ENCODE measurements around the gene HOXA1. TPM values are rescaled to one million over a fixed set of nuclear protein-coding genes. Genes with fewer than 3 reads are reported as not detected.

HOXA1 gene
- 1.3 TPM for total RNA-seq
- long read RNA-seq, partial matches to known transcripts: 0 of 2 reads
- long read RNA-seq, other reads (novel, unspliced or antisense): 0 of 2 reads

DNA sequence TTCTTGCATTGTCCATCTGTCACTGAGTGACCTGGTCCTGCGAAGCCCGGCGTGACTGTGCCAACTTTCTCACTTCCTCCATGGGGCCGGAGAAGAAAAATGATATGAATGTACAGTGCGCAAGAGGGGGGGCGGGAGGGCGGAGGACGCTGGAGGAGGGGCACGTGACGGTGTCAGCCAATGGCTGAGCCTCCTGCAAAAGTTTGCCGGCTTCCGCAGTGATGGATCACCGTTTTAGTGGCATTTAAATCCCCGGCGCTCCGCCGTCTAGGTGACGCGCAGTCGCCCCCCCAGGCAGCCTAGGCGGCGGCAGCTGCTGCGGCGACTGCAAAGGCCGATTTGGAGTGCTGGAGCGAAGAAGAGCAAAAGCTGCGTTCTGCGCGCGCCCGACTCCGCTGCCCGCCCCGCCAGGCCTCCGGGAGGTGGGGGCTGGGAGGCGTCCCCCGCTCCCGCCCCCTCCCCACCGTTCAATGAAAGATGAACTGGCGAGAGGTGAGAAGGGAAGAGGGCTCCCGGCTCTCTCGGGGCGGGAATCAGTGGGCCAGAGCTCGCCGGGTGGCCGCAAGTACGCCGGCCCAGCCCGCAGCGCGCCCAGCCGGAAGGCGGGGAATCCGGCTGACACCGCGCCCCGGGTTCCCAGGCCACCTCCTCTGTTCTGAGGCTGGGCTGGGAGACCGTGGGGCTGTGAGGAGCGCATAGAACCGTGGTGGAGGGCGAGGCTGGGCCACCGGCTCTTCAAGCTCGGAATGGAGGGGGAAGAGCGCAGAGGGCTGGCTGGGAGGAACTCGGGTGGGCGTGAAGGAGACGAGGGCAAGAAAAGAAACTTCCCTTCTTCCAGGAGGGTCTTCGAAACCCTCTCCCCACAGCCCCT is at the start of gene HOXA1:
Gene HOXA1, minus strand, starts transcription at position 104 of the 871 bp plus-strand sequence. Its CDS starts 88 bp downstream, at position 16.
- DNase-seq (ENCODE audit: low spot score): peak; percentile 90

DNA sequence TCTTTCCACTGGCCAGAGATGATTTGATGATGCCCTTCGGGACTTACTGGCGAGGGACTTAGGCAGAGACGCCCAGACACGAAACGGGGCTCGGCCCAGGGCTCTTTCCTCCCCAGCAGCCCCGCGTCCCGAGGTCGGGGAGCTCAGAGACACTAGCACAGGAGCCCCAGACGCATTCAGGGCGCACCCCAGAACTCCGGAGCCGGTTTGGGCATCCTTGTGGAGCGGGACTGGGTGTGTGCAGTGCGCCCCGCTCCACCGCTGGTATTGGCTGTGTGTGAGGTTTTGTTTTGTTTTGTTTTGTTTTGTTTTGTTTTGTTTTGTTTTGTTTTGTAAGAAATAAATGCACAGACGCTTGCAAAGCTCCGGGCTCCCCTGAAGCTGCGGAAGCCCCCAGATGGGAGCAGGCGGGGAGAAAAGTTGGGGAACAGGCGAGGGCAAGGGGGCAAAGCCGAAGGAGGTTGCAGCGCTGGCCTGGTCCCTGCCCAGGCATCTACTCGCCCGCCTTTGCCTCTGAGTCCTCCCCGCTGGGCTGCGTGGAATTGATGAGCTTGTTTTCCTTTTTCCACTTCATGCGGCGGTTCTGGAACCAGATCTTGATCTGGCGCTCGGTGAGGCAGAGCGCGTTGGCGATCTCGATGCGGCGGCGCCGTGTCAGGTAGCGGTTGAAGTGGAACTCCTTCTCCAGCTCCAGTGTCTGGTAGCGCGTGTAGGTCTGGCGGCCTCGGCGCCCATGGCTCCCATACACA is 49.5 kb upstream of the HOXA1 start:
- no peak for DNase-seq (ENCODE audit: low spot score)

DNA sequence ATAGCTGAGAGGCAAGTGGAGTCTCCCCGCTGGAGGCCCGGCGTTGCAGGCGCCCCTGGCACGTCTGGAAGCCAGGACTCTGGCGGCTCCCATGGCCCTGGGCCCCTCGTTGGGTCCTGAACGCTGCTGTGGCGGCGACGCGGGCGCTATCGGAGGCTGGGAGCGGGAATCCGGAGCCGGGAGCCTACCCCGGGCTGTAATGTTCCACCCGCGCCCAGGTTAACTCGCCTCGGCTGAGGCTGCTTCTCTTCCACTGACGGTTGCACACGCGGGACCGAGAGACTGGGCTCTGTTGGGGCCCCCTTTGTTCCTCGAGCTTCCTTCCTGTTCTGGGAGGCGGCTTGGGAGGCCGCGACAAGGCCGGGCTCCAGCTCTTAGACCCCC is 49.0 kb upstream of the HOXA1 start:
- no peak for DNase-seq (ENCODE audit: low spot score)

DNA sequence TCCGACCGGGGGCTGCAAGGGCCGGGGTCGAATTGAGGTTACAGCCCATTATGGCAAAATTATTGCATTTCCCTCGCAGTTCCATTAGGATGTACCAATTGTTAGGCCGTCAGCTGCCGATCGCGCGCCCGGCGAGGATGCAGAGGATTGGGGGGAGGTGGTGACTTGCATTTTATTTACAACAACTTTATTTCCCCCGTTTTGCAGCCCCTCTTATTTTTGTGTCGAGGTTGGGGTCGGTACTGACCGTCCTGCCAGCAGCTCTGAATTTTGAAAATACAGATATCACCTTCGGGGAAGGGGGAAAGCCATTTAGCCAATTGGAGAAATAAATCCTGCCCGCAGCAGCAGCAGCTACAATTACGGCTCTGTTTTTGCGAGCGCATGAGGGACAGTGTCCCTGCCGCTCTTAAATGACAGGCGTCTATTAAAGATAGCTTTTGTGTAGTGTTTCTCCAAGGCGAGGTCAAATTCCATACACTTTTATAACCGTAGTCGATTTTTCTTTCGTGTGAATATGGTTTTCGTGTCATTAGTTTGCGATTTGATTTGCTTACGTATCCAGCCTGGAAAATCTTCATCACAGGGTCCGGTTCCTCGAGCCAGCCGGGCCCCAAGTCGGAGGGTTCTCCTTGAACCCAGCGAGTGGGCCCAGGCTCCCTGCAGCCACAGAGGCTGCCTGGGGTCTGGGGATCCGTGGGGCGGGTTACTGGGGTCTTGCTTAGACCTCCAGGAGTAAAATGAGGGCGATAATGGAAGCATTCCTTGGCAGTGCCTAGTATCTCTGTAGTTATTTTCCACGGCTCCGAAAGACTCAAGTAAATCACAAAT is 48.4 kb upstream of the HOXA1 start:
- no peak for DNase-seq (ENCODE audit: low spot score)

DNA sequence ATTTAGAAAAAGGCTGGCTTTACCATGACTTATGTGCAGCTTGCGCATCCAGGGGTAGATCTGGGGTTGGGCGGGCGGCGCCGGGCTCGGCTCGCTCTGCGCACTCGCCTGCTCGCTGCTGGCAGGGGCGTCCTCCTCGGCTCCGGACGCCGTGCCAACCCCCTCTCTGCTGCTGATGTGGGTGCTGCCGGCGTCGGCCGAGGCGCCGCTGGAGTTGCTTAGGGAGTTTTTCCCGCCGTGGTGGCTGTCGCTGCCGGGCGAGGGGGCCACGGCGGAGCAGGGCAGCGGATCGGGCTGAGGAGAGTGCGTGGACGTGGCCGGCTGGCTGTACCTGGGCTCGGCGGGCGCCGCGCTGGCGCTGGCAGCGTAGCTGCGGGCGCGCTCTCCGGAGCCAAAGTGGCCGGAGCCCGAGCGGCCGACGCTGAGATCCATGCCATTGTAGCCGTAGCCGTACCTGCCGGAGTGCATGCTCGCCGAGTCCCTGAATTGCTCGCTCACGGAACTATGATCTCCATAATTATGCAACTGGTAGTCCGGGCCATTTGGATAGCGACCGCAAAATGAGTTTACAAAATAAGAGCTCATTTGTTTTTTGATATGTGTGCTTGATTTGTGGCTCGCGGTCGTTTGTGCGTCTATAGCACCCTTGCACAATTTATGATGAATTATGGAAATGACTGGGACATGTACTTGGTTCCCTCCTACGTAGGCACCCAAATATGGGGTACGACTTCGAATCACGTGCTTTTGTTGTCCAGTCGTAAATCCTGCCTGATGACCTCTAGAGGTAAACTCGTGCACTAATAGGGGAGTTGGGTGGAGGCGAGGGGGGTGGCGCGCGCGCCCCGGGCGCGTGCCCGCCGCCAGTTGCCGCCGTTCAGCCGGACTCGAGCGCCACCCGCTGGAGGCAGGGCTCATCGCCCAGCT is 47.5 kb upstream of the HOXA1 start, which contains the start of gene HOXA5:
Gene HOXA5, minus strand, starts transcription at position 659 of the 927 bp plus-strand sequence. Its CDS starts 74 bp downstream, at position 585.
- DNase-seq (ENCODE audit: low spot score): no peak

DNA sequence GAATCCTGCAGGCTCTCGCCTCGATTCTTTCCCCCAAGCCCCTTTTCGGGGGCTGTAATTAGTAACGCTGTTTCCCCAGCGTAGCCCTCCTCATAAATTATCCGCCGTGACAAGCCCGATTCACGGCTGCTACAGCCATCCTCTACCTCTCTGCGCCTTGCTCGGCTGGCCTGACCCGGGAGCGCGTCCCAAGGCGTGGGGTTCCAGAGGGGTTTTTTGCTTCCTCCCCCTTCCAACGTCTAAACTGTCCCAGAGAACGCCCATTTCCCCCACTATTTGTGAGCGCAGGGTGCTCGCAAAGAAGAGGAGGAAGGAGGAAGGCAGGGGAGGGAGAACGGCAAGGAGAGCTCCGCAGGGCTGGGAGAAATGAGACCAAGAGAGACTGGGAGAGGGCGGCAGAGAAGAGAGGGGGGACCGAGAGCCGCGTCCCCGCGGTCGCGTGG is 46.8 kb upstream of the HOXA1 start:
- no peak for DNase-seq (ENCODE audit: low spot score)

DNA sequence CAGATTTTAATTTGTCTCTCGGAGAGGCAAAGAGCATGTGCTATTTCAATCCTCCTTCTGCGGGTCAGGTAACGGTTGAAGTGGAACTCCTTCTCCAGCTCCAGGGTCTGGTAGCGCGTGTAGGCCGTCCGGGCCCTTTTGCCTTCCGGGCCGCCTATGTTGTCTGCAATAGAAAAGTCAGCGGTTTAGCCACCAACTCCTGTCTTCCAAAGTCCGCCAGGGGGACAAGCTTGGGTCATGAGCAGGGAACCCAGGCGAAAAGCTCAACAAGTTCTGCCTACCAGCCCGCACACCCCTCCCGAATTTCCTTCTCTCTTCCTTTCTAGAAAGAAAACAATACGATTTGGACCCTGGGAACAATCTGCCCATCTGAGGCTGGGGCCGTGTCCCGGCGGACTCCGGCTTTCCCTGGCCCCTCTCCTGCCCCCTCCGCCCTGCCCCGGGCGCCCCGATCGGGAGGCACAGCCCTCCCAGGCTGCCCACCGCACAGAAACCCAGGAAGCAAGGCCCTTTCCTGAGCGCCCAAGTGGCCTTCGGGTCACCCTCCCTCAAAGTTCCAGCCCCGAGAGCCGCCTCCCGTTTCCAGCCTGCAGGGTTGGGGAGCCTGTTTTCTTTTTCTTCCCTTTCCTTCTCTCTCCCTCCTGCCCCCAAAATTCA is 46.3 kb upstream of the HOXA1 start:
- DNase-seq (ENCODE audit: low spot score): no peak

DNA sequence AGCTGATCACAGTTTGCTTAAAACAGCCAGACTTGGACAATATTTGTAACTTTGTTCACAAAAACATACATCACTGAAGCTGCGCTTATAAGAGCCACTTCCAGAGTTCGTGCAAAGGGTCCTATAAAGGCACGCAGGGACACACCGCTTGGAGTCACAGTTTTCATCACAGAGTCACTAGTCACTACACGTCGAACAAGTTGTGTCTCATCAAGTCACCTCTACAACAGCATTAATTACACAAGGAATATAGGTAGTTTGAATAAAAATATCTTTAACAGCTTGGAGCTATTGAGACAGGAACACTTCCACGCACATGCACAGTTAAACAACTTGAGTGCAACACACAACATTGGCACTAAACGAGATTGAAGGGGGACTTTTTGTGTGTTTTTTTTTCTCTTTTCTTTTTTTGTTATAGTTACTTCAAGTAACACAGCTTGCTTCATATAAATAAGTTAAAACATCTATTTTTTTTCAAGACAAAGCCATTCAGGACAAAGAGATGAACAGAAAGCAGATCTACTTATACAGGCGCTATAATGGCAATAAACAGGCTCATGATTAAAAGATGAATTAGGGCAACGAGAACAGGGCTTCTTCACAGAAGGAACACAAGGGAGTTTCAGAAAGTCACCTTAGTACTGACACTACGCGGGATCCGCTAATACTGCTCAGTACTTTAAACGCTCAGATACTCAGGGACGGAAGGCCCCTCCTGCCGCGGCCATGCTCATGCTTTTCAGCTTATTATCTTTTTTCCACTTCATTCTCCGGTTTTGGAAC is 45.5 kb upstream of the HOXA1 start:
- no peak for DNase-seq (ENCODE audit: low spot score)

DNA sequence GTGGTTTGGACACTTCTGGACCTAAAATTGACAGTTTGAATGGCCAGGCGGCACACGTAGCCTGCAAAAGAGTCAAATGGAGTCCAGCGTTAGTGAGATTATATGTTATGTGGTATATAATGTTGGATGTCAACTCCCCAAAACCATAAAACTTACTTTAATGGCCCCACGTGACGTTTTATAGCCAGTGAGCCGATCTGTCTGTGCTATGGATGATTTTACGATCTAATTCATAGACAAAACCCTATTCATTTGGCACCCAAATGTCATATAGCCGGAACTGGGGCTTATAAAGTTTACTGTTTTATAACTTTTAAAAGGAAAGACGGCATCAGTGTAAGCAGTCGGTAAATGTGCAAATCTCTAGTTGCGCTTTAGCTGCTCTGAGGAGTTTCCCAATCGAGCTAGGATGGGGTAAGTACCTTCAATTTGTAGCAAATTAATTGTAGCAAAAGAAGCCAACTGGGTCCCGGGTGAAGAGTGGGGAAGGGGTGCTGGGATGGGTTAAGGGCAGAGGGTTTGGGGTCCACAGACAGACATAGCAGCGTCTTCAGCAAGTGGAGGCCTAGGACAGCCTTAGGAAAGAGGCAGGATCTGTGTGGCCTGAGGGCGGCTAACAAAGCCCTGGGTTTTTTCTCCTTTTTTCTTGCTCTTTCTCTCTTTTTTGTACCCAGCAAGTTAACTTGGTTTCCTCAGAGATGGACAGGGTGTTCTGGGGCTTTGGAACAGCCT is 44.5 kb upstream of the HOXA1 start:
- DNase-seq (ENCODE audit: low spot score): no peak

DNA sequence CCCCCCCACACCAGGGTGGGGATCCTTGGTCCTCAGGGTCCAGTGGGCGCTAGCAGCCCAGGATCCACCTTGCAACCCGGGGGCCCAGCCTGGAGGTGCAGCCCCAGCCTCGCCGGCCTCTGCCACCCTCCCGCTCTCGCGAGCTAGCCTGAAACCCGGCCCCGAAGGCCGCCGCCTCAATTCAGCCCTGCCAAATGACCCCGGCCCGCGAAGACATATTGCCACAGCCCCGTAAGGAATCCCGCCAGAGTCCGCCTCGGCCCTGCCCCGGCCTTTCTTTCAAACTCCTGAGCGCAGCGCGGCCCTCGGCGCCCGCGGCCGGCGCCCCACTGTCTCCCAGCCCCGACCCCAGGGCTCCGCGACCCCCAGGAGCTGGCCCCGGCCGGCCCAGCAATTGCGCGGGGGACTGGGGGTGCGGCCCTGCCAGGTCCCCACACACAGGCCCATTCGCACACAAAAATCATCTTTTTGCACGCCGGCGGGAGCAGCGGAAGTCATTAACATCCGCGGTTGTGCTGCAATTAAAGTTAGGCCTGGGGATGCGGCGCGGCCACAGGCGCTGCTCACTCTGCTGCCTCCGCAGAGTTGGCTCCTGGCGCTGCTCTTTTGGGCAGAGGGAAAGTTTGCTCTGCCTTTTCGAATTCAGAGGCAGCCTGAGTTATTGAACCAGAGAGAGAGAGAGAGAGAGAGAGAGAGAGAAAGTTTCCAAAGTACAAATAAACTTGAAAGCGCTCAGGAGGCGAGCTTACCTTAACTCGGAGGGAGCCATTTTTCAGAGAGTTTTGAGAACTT is 43.7 kb upstream of the HOXA1 start:
- no peak for DNase-seq (ENCODE audit: low spot score)

DNA sequence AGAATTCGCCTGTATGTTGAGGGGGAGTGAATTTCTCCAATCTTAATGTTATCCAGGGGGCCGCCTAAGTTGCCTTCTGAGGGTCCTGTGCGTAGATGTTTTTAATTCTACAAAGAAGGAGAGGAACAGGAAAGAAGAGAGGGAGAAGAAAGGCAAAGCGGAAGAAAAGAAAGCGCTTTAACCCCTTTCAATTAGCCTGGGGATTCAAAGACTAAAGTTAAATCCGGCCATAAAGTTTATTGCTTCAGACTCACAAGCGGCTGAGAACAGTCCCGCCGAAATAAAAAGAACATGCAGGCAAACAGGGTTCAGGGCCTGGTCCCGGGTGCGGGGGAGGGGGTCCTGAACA is 43.2 kb upstream of the HOXA1 start:
- DNase-seq (ENCODE audit: low spot score): no peak

DNA sequence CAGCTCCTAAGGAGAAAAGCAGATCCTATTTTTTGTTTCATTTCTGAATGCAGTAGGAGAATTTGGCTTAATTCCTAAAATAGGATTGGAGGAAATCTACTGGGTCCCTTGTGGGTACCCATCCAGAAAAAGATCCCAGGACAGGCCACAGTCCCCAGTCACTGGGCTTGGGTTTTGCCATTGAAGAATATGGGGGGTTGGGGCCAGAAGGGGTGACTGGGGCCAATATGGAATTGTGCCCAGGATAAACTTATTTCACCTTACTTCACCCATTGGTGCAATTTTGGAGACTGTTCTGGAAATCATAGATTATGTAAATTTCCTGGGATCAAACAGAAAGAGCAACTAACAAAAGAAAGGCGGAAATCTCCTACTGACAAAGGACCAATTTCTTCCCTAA is 42.7 kb upstream of the HOXA1 start:
- no peak for DNase-seq (ENCODE audit: low spot score)

DNA sequence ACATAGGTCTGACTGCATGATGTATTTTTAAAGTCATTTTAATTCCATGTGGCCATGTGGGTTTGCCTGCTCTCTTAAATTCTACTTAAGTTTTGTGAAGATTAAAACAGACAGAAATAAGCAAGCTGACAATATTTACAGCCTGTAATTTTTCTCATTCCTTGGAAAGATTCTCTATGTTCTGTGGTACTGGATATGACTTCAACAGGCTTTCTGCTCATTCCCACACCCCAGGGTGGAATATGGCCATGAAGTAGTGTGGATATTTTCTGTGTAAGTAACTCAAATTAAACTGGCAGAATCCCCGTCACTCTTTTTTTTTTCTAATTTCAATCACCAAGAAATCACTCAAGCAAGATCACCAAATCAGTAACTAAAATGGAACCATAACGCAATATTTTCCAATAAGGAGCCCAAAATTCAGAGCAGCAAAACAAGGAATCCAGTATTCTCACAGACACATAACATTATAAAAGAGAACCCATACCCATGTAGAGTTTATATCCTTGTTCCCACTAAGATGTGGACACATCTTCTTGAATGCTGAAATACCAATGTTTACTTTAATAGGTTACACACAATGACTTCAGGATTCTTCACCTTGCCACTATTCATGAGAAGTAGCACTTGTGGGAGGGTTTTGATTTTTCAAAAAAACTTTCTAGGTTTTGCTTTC is 42.0 kb upstream of the HOXA1 start:
- no peak for DNase-seq (ENCODE audit: low spot score)

DNA sequence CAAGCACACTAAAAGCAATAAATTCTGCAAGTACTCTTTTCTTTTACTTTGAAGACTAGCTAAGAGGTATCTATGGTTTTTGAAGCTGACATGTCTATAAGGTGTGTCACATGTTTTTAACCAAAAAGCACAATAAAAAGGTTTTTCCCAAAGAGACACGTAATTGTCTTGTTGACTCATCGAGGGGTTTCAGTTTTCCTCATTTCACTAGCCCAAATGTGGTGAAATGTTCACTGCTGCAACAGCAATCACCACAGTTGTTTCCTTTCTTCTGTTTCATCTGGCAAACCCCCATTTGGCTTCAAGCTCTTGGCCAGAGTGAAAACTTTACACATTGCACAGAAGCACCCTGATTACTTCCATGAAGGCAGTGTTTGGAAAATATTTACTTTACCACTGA is 38.6 kb upstream of the HOXA1 start:
- DNase-seq (ENCODE audit: low spot score): no peak

DNA sequence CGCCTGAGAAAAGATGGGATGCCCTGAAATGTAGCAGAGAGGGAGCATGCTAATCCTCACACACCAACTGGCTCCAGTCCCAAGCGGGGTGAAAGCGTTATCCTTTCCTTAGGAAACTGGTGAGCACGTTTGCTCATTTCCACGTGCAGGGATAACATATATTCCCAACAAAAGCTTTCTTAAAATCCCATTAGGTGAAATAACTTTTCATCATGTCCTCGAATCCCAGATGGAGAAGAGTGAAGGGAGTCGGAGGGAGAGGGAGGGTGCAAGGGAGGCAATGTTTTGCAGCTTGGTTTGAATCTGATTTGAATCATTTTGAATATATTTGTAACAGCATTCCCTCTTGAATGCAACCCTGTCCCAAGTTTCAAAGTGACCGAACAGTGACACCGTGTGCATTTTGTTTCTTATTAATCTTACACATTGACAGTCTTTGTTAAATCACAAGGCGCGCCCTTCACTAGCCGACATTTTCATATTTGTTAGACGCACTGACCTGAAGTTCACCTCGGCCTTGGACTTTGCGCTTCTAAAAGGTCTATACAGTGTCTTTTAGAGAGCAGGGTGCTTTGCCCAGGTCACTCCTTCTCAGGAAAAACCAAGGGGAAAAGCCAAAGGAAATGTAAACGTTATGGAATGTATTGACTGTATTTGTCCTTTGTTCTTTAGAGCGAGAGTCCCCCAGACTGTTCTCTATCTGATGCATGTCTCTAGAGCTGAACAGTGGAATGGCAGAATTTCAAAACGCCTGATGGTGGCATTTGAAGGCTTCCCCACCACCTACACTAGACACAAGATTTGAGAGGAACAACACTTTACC is 37.8 kb upstream of the HOXA1 start:
- DNase-seq (ENCODE audit: low spot score): no peak

DNA sequence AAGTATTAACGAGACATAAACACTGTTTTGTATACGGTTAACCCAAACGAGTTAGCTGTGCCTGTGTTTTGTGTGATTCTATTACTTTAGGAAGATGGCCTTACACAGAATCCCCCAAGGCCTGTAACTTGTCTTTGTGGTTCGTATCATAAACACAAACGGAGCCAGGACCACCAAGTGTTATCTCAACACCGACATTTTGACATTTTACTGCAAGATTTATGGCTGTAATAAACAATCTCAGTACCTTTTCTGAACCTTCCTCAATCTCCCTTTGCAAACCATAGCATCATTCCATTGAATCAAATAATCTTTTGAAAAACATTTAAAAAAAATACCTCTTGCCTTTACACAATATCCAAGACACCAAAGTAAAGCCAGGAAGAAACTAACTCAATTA is 37.2 kb upstream of the HOXA1 start:
- no peak for DNase-seq (ENCODE audit: low spot score)
